PC-9 (cell line): Measurements from ENCODE around the gene CEP350. TPM values are rescaled to one million over a fixed set of nuclear protein-coding genes. Genes with fewer than 3 reads are reported as not detected.

Source experiments
- BruUV-seq: library from RNA; stranded (reverse); fragments of 400-500 nt; replicated peaks from 2 replicates; lab custom pipeline; 2021; lab: Mats Ljungman, UMichigan
- CTCF ChIA-PET: fragments of 300-600 bp; sonication (Branson Sonifier 250); formaldehyde crosslinking; loops from one replicate; lab custom pipeline; 2022; ENCODE audit warnings: antibody characterized with exemption; lab: Charles Lee
- POLR2A ChIA-PET: fragments of 300-600 bp; sonication (Branson Sonifier 250); formaldehyde crosslinking; loops from one replicate; lab custom pipeline; 2022; ENCODE audit warnings: antibody characterized with exemption; ENCODE audit not compliant: unreplicated experiment; lab: Charles Lee
- DNase-seq, 2 experiments: peaks; one replicate each; pipeline versions ENCODE4 v3.0.0 to v3.0.0-alpha.2; 2015 to 2022; ENCODE audit warnings: mixed read lengths in 1 of 2
- H2AFZ ChIP-seq: fragments of 200-600 bp; sonication (generic); 2 replicates; pipeline ENCODE4 v1.8.1; 2017; ENCODE audit warnings: antibody characterized with exemption
- H3F3A ChIP-seq: fragments of 200-600 bp; sonication (generic); 2 replicates; pipeline ENCODE4 v1.8.1; 2017; ENCODE audit warnings: antibody characterized with exemption, mild to moderate bottlenecking, low read depth; ENCODE audit not compliant: insufficient read depth
- H3K27ac ChIP-seq: fragments of 200-600 bp; sonication (generic); 2 replicates; pipeline ENCODE4 v1.6.1; 2016; ENCODE audit warnings: mixed run types
- H3K27me3 ChIP-seq: fragments of 200-600 bp; sonication (generic); 2 replicates; pipeline ENCODE4 v1.6.1; 2016; ENCODE audit warnings: low read depth, mixed run types; ENCODE audit not compliant: insufficient read depth
- H3K36me3 ChIP-seq: fragments of 200-600 bp; sonication (generic); 2 replicates; pipeline ENCODE4 v1.6.1; 2016; ENCODE audit warnings: low read depth, mixed run types
- H3K4me1 ChIP-seq: fragments of 200-600 bp; sonication (generic); replicated peaks from 2 replicates; pipeline ENCODE4 v1.6.1; 2016; ENCODE audit warnings: mixed run types; ENCODE audit not compliant: insufficient read depth
- H3K4me2 ChIP-seq: fragments of 200-600 bp; sonication (generic); 2 replicates; pipeline ENCODE4 v1.6.1; 2017; ENCODE audit warnings: mixed run types
- H3K4me3 ChIP-seq: fragments of 200-600 bp; sonication (generic); 2 replicates; pipeline ENCODE4 v1.6.1; 2016; ENCODE audit warnings: mixed run types
- H3K79me2 ChIP-seq: fragments of 200-600 bp; sonication (generic); 2 replicates; pipeline ENCODE4 v1.6.1; 2017; ENCODE audit warnings: low read depth, mixed run types
- H3K9me2 ChIP-seq: fragments of 200-600 bp; sonication (generic); 2 replicates; pipeline ENCODE4 v1.8.1; 2017; ENCODE audit warnings: mild to moderate bottlenecking; ENCODE audit not compliant: insufficient read depth
- H3K9me3 ChIP-seq: fragments of 200-600 bp; sonication (generic); 2 replicates; pipeline ENCODE4 v1.8.1; 2016; ENCODE audit warnings: low read depth; ENCODE audit not compliant: insufficient read depth
- H4K20me1 ChIP-seq: fragments of 200-600 bp; sonication (generic); 2 replicates; pipeline ENCODE4 v1.8.1; 2017; ENCODE audit not compliant: insufficient read depth
- EZH2 ChIP-seq: fragments of 200-600 bp; sonication (generic); IDR thresholded peaks from 2 replicates; pipeline ENCODE4 v1.8.0; 2017; ENCODE audit warnings: antibody characterized with exemption, low read depth
- intact Hi-C: fragments of 100-400 bp; cut with micrococcal nuclease; formaldehyde crosslinking; loops from one replicate; pipeline ENCODE4 v1.10.0; 2022; ENCODE audit not compliant: unreplicated experiment
- total RNA-seq: library from RNA; stranded (reverse); gene quantifications from 2 replicates; pipeline ENCODE4 v1.2.3, GENCODE V29; 2021
- TF ChIP-seq, protein P1 (sequence below): fragments of 200-600 bp; sonication (generic); conservative IDR thresholded peaks from 2 replicates; pipeline ENCODE4 v1.6.1; 2017; ENCODE audit warnings: mixed run types, antibody characterized with exemption, mild to moderate bottlenecking, moderate library complexity

Gene CEP350
- total RNA-seq, 1 experiment from 2014 or later = 30.6 TPM

DNA sequence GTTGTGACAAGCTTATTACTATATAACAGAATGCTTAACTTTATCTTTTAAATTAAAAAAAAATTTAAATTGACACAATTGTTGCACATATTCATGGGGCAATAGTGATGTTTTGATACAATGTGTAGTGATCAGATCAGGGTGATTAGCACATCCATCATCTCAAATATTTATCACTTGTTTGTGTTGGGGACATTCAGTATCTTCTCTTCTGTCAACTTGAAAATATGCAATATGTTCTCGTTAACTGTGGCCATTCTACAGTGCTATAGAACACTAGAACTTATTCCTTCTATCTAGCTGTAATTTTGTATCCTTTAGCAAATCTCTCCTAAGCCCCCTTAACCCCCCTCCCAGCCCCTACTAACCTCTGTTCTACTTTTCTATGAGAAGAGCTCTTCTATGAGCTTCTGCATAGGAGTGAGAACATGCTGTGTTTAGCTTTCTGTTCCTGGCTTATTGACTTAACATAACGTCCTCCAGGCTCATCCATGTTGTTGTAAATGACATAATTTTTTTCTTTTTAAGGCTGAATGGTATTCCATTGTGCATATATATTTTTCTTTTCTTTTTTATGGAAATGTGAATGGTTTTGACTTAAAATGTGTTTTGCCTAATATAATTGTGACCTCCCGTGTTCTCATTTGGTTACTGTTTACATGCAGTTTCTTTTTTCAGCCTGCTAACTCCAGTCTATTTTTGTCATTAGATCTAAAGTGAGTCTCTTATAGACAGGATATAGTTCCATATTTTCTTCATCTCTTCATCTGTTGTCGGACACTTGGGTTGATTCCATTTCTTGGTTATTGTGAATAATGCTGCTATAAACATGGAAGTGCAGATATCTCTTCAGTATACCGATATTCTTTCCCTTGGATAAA is 23.8 kb downstream of the CEP350 start:
- Histone ChIP-seq H4K20me1 (0 out of 2 replicates have a peak, but pooled peaks cover 5% of the 10 kb centered on the region), H3F3A (no peaks in the 10 kb centered on the region), H3K4me3 (no peak overlapping the region), H3K9me3 (peaks cover 5% of the 10 kb centered on the region; the same call in 1 of the 2 replicates), H3K36me3 (no peaks in the 10 kb centered on the region), H3K27me3 (no peaks in the 10 kb centered on the region), H2AFZ (no peak overlapping the region), H3K79me2 (peaks cover 62% of the 10 kb centered on the region), H3K4me1 (no peaks in the 10 kb centered on the region), H3K4me2 (no peak overlapping the region), H3K27ac (no peak overlapping the region), H3K9me2 (no peaks in the 10 kb centered on the region)
- CTCF ChIA-PET = no interaction called here
- DNase-seq = no peak
- BruUV-seq = no TSS peak
- intact Hi-C loops = no loop called here
- POLR2A ChIA-PET = interaction anchor here (0.7 kb wide), 1 partner anchor 23 kb away, joined by 4 read pairs; no protein-coding TSS in a partner anchor
- TF ChIP-seq EZH2 = no peak
- TF ChIP-seq, protein P1, sequence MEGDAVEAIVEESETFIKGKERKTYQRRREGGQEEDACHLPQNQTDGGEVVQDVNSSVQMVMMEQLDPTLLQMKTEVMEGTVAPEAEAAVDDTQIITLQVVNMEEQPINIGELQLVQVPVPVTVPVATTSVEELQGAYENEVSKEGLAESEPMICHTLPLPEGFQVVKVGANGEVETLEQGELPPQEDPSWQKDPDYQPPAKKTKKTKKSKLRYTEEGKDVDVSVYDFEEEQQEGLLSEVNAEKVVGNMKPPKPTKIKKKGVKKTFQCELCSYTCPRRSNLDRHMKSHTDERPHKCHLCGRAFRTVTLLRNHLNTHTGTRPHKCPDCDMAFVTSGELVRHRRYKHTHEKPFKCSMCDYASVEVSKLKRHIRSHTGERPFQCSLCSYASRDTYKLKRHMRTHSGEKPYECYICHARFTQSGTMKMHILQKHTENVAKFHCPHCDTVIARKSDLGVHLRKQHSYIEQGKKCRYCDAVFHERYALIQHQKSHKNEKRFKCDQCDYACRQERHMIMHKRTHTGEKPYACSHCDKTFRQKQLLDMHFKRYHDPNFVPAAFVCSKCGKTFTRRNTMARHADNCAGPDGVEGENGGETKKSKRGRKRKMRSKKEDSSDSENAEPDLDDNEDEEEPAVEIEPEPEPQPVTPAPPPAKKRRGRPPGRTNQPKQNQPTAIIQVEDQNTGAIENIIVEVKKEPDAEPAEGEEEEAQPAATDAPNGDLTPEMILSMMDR = no peak

DNA sequence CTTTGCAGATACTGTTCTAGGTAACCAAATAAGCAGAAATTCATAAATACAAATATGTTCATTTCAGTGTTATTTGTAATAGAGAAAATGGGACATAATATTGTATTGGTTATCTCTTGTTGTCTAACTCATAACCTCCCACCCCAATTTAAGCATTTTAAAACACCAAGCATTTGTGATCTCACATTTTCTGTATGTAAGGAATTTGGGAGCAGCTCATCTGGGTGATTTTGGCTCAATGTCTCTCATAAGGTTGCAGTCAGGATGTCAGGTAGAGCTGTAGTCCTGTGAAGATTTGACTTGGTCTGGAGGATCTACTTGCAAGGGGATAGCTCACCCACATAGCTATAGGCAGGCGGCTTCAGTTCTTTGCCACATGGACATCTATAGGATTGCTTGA is 29.5 kb downstream of the CEP350 start:
- TF ChIP-seq, protein P1 = no peak
- TF ChIP-seq EZH2 = no peak
- no peak overlapping the region for H2AFZ ChIP-seq
- H3K27ac ChIP-seq = no peak overlapping the region
- no peaks in the 10 kb centered on the region for H3F3A ChIP-seq
- no peaks in the 10 kb centered on the region for H3K27me3 ChIP-seq
- no peaks in the 10 kb centered on the region for H3K9me2 ChIP-seq
- no peak overlapping the region for H3K4me2 ChIP-seq
- H4K20me1 ChIP-seq = no peaks in the 10 kb centered on the region
- H3K4me1 ChIP-seq = no peaks in the 10 kb centered on the region
- POLR2A ChIA-PET = no interaction called here
- BruUV-seq = no TSS peak
- H3K9me3 ChIP-seq = peaks cover under 1% of the 10 kb centered on the region; the same call in 1 of the 2 replicates
- 0 out of 2 replicates have a peak, but pooled peaks cover 3% of the 10 kb centered on the region for H3K36me3 ChIP-seq
- peaks cover 49% of the 10 kb centered on the region for H3K79me2 ChIP-seq
- intact Hi-C loops = no loop called here
- no peak for DNase-seq
- CTCF ChIA-PET = interaction anchor here (0.6 kb wide), 1 partner anchor 1923 kb away, joined by 8 read pairs; no protein-coding TSS in a partner anchor
- H3K4me3 ChIP-seq = no peak overlapping the region

DNA sequence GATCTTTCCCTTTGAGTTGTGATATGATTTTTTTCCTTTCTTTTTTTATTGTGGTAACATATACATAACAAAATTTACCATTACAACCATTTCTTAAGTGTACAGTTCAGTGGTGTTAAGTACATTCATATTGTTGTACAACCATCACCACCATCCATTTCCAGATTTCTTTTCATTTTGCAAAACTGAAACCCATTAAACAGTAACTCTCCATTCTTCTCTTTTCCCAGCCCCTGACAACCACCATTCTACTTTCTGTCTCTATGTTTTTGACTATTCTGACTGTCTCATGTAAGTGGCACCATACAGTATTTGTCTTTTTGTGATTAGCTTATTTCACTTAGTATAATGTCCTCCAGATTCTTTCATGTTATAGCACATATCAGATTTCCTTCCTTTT is 30.3 kb downstream of the CEP350 start:
- H4K20me1 ChIP-seq = no peaks in the 10 kb centered on the region
- no peaks in the 10 kb centered on the region for H3K27me3 ChIP-seq
- H3K9me3 ChIP-seq = no peaks in the 10 kb centered on the region
- no peaks in the 10 kb centered on the region for H3F3A ChIP-seq
- TF ChIP-seq EZH2 = no peak
- TF ChIP-seq, protein P1 = no peak
- no peaks in the 10 kb centered on the region for H3K9me2 ChIP-seq
- no TSS peak for BruUV-seq
- CTCF ChIA-PET = no interaction called here
- intact Hi-C loops = no loop called here
- POLR2A ChIA-PET = interaction anchor here (0.5 kb wide), 1 partner anchor 10 kb away, joined by 4 read pairs; no protein-coding TSS in a partner anchor
- DNase-seq = no peak
- no peak overlapping the region for H3K27ac ChIP-seq
- 0 out of 2 replicates have a peak, but pooled peaks cover 3% of the 10 kb centered on the region for H3K36me3 ChIP-seq
- H3K79me2 ChIP-seq = peaks cover 41% of the 10 kb centered on the region
- H3K4me1 ChIP-seq = no peaks in the 10 kb centered on the region
- H3K4me2 ChIP-seq = no peak overlapping the region
- no peak overlapping the region for H3K4me3 ChIP-seq
- no peak overlapping the region for H2AFZ ChIP-seq
